Testis (tissue), 3 donors: ENCODE data around the gene FAM200A. TPM values are rescaled to one million over a fixed set of nuclear protein-coding genes. Genes with fewer than 3 reads are reported as not detected.

ENCODE experiments used
- DNase-seq: peaks from one replicate; pipeline ENCODE4 v3.0.0-alpha.2; 2019
- H3K27ac ChIP-seq, 2 donors: fragments of 200-600 bp; sonication (generic); one replicate each; pipeline ENCODE4 v1.5.1; 2019
- H3K27me3 ChIP-seq: fragments of 200-600 bp; sonication (generic); one replicate; pipeline ENCODE4 v1.5.1; 2019
- H3K36me3 ChIP-seq: fragments of 200-600 bp; sonication (generic); one replicate; pipeline ENCODE4 v1.5.1; 2017; ENCODE audit warnings: low read depth; ENCODE audit errors: missing control alignments
- H3K4me1 ChIP-seq: fragments of 200-600 bp; sonication (generic); one replicate; pipeline ENCODE4 v1.5.1; 2019
- H3K4me3 ChIP-seq, 2 donors: fragments of 200-600 bp; sonication (generic); one replicate each; pipeline ENCODE4 v1.5.1; 2017 to 2019
- H3K9me3 ChIP-seq: fragments of 200-600 bp; sonication (generic); one replicate; pipeline ENCODE4 v1.5.1; 2017
- POLR2A ChIP-seq: fragments of 450-650 bp; IDR thresholded peaks from one replicate; pipeline ENCODE4 v1.6.1; 2017; ENCODE audit warnings: antibody characterized with exemption, mild to moderate bottlenecking, moderate library complexity
- WGBS, 2 donors: methylation state at CpG; one replicate each; pipeline ENCODE4 v1.1.5; 2018; 5-methylcytosine and 5-hydroxymethylcytosine counted together
- intact Hi-C: fragments of 100-400 bp; cut with DNase I; formaldehyde crosslinking; loops from one replicate; pipeline ENCODE4 v1.15.1; 2023; ENCODE audit warnings: low total_unique reads
- polyA plus RNA-seq: library from polyadenylated mRNA; stranded (reverse); fragments of 350-450 nt; fragmentation: Illumina TruSeq; extraction: RNeasy Lipid Tissue Mini Kit (QIAGEN cat#74804); gene quantifications from one replicate; pipeline ENCODE4 v1.2.3, GENCODE V29; 2014; ENCODE audit warnings: low read depth, low replicate concordance; ENCODE audit not compliant: insufficient read depth
- total RNA-seq, 2 donors: library from RNA; depleted of rRNA; stranded (reverse); fragments of >200 nt; gene quantifications; one replicate each; pipeline ENCODE4 v1.2.3, GENCODE V29; 2016
- TF ChIP-seq, protein P1 (sequence below), 3 experiments: fragments of 450-650 bp in 2 of 3; fragments of 200-600 bp in 1 of 3; sonication (generic) in 1 of 3; IDR thresholded peaks; one replicate each; pipeline ENCODE4 v1.5.1; 2016 to 2019; ENCODE audit warnings: antibody characterized with exemption in 3 of 3, mild to moderate bottlenecking in 2 of 3, moderate library complexity in 1 of 3

Gene FAM200A
- total and polyA plus RNA-seq, 3 donors from 2014 or later, result 9.2 to 11.5 (median 11.4) TPM

DNA sequence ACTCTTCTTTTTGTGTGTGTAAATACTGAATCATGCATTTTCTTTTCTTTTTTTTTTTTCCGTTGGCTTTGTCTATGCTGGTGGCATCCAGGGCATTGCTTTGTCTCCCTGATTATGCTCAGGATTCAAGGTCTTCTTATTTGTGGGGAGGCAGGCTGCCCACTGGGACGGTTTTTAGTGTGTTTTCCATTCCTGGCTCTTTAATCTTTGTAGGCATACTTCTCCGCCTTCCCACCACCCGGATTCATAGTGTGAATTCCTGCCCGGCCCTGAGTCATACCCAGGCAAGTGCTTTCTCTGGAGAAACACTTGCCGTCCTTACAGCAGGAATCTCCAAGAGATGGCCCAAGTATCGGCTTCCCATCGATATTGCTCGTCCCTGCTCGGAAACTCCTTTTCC lies 11.7 kb upstream of the FAM200A start:
- H3K4me3 ChIP-seq, result no peak overlapping the region
- TF ChIP-seq, protein P1, sequence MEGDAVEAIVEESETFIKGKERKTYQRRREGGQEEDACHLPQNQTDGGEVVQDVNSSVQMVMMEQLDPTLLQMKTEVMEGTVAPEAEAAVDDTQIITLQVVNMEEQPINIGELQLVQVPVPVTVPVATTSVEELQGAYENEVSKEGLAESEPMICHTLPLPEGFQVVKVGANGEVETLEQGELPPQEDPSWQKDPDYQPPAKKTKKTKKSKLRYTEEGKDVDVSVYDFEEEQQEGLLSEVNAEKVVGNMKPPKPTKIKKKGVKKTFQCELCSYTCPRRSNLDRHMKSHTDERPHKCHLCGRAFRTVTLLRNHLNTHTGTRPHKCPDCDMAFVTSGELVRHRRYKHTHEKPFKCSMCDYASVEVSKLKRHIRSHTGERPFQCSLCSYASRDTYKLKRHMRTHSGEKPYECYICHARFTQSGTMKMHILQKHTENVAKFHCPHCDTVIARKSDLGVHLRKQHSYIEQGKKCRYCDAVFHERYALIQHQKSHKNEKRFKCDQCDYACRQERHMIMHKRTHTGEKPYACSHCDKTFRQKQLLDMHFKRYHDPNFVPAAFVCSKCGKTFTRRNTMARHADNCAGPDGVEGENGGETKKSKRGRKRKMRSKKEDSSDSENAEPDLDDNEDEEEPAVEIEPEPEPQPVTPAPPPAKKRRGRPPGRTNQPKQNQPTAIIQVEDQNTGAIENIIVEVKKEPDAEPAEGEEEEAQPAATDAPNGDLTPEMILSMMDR (IDR thresholded peaks at IDR 0.05), result no peak
- TF ChIP-seq POLR2A, result no peak
- intact Hi-C loops, result no loop called here
- WGBS, 2 donors, result 86 to 88% methylated on average over 10 of the region's 10 CpGs
- H3K27ac ChIP-seq, result no peak overlapping the region
- H3K4me1 ChIP-seq, result peaks cover 8% of the 10 kb centered on the region
- H3K36me3 ChIP-seq, result no peaks in the 10 kb centered on the region
- no peaks in the 10 kb centered on the region for H3K9me3 ChIP-seq
- no peaks in the 10 kb centered on the region for H3K27me3 ChIP-seq
- no peak for DNase-seq

GRCh38 chr7:99562832-99563231 lies 10.9 kb upstream of the FAM200A start:
- H3K36me3 ChIP-seq, result no peaks in the 10 kb centered on the region
- intact Hi-C loops, result no loop called here
- H3K4me3 ChIP-seq, result no peak overlapping the region
- WGBS, 2 donors, result 58 to 63% methylated on average over 2 of the region's 2 CpGs
- no peak overlapping the region for H3K27ac ChIP-seq
- peaks cover 8% of the 10 kb centered on the region for H3K4me1 ChIP-seq
- TF ChIP-seq, protein P1 (IDR thresholded peaks at IDR 0.05), result no peak
- TF ChIP-seq POLR2A, result no peak
- DNase-seq, result no peak
- no peaks in the 10 kb centered on the region for H3K9me3 ChIP-seq
- no peaks in the 10 kb centered on the region for H3K27me3 ChIP-seq

DNA sequence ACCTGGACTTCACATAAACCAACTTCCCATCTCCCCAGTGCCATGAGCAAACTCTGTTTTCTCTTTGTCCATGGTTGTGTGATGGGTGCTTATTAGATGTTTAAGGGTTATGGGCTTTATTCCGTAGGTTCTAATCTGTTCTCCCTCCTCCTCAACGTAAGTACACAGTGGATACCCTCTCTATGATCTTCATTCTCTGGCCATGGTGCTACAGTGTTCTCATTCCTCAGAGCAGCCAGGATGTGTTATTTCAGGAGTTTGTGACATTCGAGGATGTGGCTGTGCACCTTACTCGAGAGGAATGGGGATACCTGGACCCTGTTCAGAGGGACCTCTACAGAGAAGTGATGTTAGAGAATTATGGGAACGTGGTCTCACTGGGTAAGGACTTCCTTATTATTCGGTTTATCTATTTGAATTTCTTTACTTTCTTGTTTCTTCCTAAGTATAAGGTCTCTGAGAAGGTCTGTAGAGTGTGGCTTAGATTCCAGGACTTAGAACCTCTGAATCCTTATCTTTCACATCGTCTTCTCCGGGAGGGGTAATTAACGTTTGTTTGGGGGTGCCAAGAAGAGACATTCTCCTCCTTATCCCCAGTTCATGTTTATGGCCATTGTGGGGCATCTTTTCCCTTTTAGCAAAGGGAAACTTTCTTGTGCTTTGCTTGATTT lies 10.3 kb upstream of the FAM200A start:
- no peaks in the 10 kb centered on the region for H3K36me3 ChIP-seq
- peaks cover 12% of the 10 kb centered on the region for H3K4me1 ChIP-seq
- WGBS, 2 donors, result 81 to 83% methylated on average over 9 of the region's 9 CpGs
- no peak overlapping the region for H3K27ac ChIP-seq
- no peaks in the 10 kb centered on the region for H3K27me3 ChIP-seq
- DNase-seq, result no peak
- H3K4me3 ChIP-seq, result no peak overlapping the region
- intact Hi-C loops, result no loop called here
- H3K9me3 ChIP-seq, result no peaks in the 10 kb centered on the region
- TF ChIP-seq POLR2A, result no peak

GRCh38 chr7:99561737-99562051 lies 9.8 kb upstream of the FAM200A start:
- H3K4me1 ChIP-seq, result peaks cover 16% of the 10 kb centered on the region

DNA sequence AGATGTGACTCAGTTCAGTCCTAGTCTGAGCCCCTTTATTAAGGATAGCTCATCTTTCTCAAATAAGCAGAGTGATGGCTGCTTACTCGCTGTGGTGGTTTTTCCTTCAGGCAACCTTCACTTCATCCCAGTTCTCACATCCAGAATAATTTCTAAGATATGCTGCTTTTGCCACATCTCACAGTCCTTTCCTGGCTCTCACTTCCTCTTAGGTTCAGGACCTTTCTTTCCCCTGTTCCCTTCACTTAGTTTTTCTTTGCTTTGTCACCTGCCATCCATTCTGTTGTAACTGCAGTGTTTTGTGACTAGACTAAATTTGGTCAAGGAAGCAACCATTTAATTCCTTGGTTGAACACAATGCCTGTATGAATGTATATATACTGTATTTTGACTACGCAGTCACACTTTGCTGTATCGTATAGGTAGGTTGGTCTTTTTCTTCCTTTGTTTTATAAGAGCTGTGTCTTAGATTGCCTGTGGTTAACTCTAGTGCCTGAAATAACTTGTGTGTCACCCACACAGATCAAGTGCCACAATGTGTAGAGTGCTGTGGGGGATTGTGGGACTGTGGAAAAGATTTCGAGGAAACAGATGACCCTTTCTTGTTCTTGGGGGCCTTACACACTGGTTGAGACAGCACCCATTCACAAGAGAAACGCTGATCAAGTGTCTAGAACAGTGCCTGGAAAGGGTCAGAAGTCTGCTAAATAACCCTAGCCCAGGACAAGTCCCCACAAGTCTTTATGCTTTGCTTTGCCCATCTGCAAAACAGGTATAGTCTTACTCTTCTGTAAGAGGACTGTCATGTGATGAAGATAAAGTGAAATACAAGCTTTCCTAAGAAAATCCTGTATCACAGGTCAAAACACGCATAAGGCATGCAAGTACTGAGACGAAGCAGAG lies 9.2 kb upstream of the FAM200A start:
- Histone ChIP-seq H3K4me3 (no peak overlapping the region), H3K27ac (no peak overlapping the region), H3K36me3 (no peaks in the 10 kb centered on the region), H3K4me1 (peaks cover 16% of the 10 kb centered on the region), H3K9me3 (no peaks in the 10 kb centered on the region), H3K27me3 (no peaks in the 10 kb centered on the region)
- DNase-seq, result no peak
- intact Hi-C loops, result no loop called here
- TF ChIP-seq, protein P1 (IDR thresholded peaks at IDR 0.05), result no peak
- TF ChIP-seq POLR2A, result no peak
- 93 to 94% methylated on average over 7 of the region's 7 CpGs for WGBS, 2 donors

More at GRCh38 chr7:99561737-99562051, 9.8 kb upstream of the FAM200A start:
- H3K27me3 ChIP-seq, result no peaks in the 10 kb centered on the region
- no peaks in the 10 kb centered on the region for H3K36me3 ChIP-seq
- WGBS, 2 donors, result 92 to 100% methylated on average over 1 to 2 of the region's 2 CpGs
- TF ChIP-seq, protein P1 (IDR thresholded peaks at IDR 0.05), result no peak
- no peak for TF ChIP-seq POLR2A
- H3K4me3 ChIP-seq, result no peak overlapping the region
- no peak for DNase-seq
- intact Hi-C loops, result no loop called here
- H3K27ac ChIP-seq, result no peak overlapping the region
- no peaks in the 10 kb centered on the region for H3K9me3 ChIP-seq
